Heart left ventricle (tissue), 16 donors: Measurements from ENCODE around the gene OR5D14. TPM values are rescaled to one million over a fixed set of nuclear protein-coding genes. Genes with fewer than 3 reads are reported as not detected.

ENCODE experiments used
- ATAC-seq, 4 donors: fragments of 200-7000 bp; cut with Tn5 transposase; one replicate each; pipeline ENCODE4 v1.9.1; 2020 to 2022; ENCODE audit warnings: moderate library complexity in 4 of 4, mild to moderate bottlenecking in 3 of 4, moderate number of reproducible peaks in 1 of 4
- DNase-seq, 5 donors: peaks; one replicate each; pipeline ENCODE4 v3.0.0-alpha.2; 2020
- H3K27ac ChIP-seq, 12 donors: fragments of 200-600 bp; sonication (generic) in 4 of 12; one replicate each; pipeline versions ENCODE4 v1.5.0 to v1.8.0; 2016 to 2022; ENCODE audit warnings: mild to moderate bottlenecking in 2 of 12
- H3K27me3 ChIP-seq, 9 donors: fragments of 200-600 bp; sonication (generic) in 2 of 9; one replicate each; pipeline versions ENCODE4 v1.5.1 to v1.8.0; 2016 to 2022; ENCODE audit warnings: mild to moderate bottlenecking in 3 of 9
- H3K36me3 ChIP-seq, 9 donors: fragments of 200-600 bp; sonication (generic) in 2 of 9; one replicate each; pipeline versions ENCODE4 v1.5.0 to v1.8.0; 2018 to 2022; ENCODE audit warnings: mild to moderate bottlenecking in 2 of 9
- H3K4me1 ChIP-seq, 12 donors: fragments of 200-600 bp; sonication (generic) in 4 of 12; one replicate each; pipeline versions ENCODE4 v1.5.0 to v1.8.0; 2016 to 2022; ENCODE audit warnings: mild to moderate bottlenecking in 3 of 12
- H3K4me3 ChIP-seq, 12 donors: fragments of 200-600 bp; sonication (generic) in 4 of 12; one replicate each; pipeline versions ENCODE4 v1.5.0 to v1.8.0; 2017 to 2022; ENCODE audit warnings: mild to moderate bottlenecking in 9 of 12, moderate library complexity in 4 of 12
- H3K9me3 ChIP-seq, 12 donors: fragments of 200-600 bp; sonication (generic) in 4 of 12; one replicate each; pipeline versions ENCODE4 v1.5.0 to v1.8.0; 2016 to 2022; ENCODE audit warnings: mild to moderate bottlenecking in 1 of 12
- POLR2A ChIP-seq, 2 donors: fragments of 450-650 bp; IDR thresholded peaks; one replicate each; pipeline ENCODE4 v1.6.1; 2017; ENCODE audit warnings: antibody characterized with exemption in 2 of 2, mild to moderate bottlenecking in 2 of 2, moderate library complexity in 2 of 2
- WGBS, 4 donors: extraction: QIAGEN DNeasy Blood & Tissue Kit in 2 of 4; methylation state at CpG; one replicate each; pipeline versions ENCODE4 v1.1.5 to v1.1.7; 2013 to 2018; 5-methylcytosine and 5-hydroxymethylcytosine counted together
- intact Hi-C, 10 donors: fragments of 100-400 bp; cut with DNase I; formaldehyde crosslinking; loops; one replicate each; pipeline versions ENCODE4 v1.11.1 to v1.14.2; 2022
- polyA plus RNA-seq, 2 donors: library from polyadenylated mRNA; stranded (reverse); fragments of 200-250 nt; gene quantifications; one replicate each; pipeline ENCODE4 v1.2.3, GENCODE V29; 2013
- total RNA-seq, 9 donors: library from RNA; depleted of rRNA in 2 of 9; stranded (reverse); fragments of >200 nt in 2 of 9; fragmentation: NEBNext Ultra II Directional in 3 of 9; extraction: Animal tissue kit (Norgen Biotek cat#: 25700) in 3 of 9; gene quantifications; one replicate each; pipeline versions ENCODE4 v1.1.0 to v1.2.4, GENCODE V29; 2016 to 2023
- TF ChIP-seq, protein P1 (sequence below), 12 donors: fragments of 200-600 bp; sonication (generic) in 4 of 12; IDR thresholded peaks; one replicate each; pipeline versions ENCODE4 v1.5.0 to v1.8.0; 2018 to 2022; ENCODE audit warnings: antibody characterized with exemption in 12 of 12, mild to moderate bottlenecking in 5 of 12
- donor health status: ischemic (EF 13 %, LVEDD 7.1; RV severe dilation, severe dysfunction).
- donor health status: healthy with polysubstance abuse.
- donor health status: DM: no; HTN: yes; CAD: no.
- donor health status: DM: no; HTN: no; CAD: no.
- donor health status: ischemic (EF 25% LVEDD 6.9; RV normal size, moderate dysfunction).
- donor health status: ischemic (EF 25% LVEDD 5.7; RV mildly dilated, moderate dysfunction).
- donor health status: healthy.
- donor health status: DM: yes; HTN: yes; CAD: no.
- donor health status: ischemic (EF 35%, LVEDD 5.7; RV mildly dilated, moderate dysfunction).
- donor health status: nonischemic (EF 11% LVEDD 7.7; RV severe dilation, severe dysfunction).
- donor health status: DM: yes; HTN: yes; CAD: no.
- donor health status: PGD.
- donor health status: ischemic (EF 29% LVEDD 5.4; RV normal size, mild dysfunction).
- donor health status: nonischemic (EF 23%, LVEDD 6.1; RV moderate dilation, normal function).

The OR5D14 gene
- total and polyA plus RNA-seq, 11 donors = not detected

DNA sequence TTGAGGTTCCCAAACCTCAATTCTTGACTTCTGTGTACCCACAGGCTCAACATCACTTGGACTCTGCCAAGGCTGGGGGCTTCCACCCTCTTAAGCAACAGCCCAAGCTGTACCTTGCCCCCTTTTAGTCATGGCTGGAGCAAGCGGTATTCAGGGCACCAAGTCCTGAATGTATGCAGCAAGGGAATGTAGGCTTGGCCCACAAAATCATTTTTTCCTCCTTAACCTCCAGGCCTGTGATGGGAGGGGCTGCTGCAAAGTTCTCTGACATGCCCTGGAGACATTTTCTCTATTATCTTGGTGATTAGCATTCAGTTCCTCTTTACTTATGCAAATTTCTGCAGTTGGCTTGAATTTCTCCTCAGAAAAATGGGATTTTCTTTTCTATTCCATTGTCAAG, 10.9 kb downstream of the OR5D14 start:
- no peak for DNase-seq
- 71 to 91% (median 80%) methylated on average over 1 of the region's 1 CpG for WGBS, 4 donors
- Histone ChIP-seq H3K4me3 (no peak overlapping the region), H3K36me3 (no peaks in the 10 kb centered on the region), H3K4me1 (no peaks in the 10 kb centered on the region), H3K9me3 (peaks cover 0 to 23% (median 0%) of the 10 kb centered on the region in 12 donors), H3K27ac (no peak overlapping the region), H3K27me3 (no peaks in the 10 kb centered on the region)
- TF ChIP-seq, protein P1, sequence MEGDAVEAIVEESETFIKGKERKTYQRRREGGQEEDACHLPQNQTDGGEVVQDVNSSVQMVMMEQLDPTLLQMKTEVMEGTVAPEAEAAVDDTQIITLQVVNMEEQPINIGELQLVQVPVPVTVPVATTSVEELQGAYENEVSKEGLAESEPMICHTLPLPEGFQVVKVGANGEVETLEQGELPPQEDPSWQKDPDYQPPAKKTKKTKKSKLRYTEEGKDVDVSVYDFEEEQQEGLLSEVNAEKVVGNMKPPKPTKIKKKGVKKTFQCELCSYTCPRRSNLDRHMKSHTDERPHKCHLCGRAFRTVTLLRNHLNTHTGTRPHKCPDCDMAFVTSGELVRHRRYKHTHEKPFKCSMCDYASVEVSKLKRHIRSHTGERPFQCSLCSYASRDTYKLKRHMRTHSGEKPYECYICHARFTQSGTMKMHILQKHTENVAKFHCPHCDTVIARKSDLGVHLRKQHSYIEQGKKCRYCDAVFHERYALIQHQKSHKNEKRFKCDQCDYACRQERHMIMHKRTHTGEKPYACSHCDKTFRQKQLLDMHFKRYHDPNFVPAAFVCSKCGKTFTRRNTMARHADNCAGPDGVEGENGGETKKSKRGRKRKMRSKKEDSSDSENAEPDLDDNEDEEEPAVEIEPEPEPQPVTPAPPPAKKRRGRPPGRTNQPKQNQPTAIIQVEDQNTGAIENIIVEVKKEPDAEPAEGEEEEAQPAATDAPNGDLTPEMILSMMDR (IDR thresholded peaks at IDR 0.05) = no peak
- no peak for TF ChIP-seq POLR2A (IDR thresholded peaks at IDR 0.05)
- intact Hi-C loops = no loop called here
- ATAC-seq = no peak

DNA sequence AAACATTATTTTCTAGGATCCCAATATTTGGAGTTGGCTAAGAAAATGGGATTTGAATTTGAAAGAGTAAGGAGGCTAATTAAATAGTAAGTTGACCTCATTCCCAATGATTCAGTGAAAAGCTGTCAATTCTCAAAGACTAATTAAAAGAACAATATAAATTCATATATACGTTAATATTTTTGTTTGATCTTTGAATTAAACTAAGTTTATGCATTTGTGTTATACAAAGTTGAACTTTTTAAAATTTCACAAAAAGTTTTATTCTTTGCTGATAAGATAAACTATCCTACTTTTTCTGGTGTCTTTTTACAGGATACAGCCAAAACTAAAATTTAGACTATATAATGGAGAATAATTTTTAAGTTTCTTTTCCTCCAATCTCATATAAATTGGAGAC, 15.7 kb downstream of the OR5D14 start, which contains the start of gene OR5L1:
TSS of gene OR5L1 (plus strand) at position 301 of the 400 bp plus-strand sequence. CDS start 100 bp downstream, outside the sequence.
- no peak for TF ChIP-seq POLR2A (IDR thresholded peaks at IDR 0.05)
- TF ChIP-seq, protein P1 (IDR thresholded peaks at IDR 0.05) = no peak
- no peak for DNase-seq
- no peak for ATAC-seq
- peaks cover 0 to 9% (median 0%) of the 10 kb centered on the region in 12 donors for H3K9me3 ChIP-seq
- H3K4me1 ChIP-seq = no peaks in the 10 kb centered on the region
- H3K27ac ChIP-seq = no peak within 1 kb of the TSS
- intact Hi-C loops = no loop called here
- H3K27me3 ChIP-seq = no peaks in the 10 kb centered on the region
- WGBS, 4 donors = 41 to 89% (median 86%) methylated on average over 1 of the region's 1 CpG
- H3K4me3 ChIP-seq = no peak within 1 kb of the TSS
- no peaks in the 10 kb centered on the region for H3K36me3 ChIP-seq

DNA sequence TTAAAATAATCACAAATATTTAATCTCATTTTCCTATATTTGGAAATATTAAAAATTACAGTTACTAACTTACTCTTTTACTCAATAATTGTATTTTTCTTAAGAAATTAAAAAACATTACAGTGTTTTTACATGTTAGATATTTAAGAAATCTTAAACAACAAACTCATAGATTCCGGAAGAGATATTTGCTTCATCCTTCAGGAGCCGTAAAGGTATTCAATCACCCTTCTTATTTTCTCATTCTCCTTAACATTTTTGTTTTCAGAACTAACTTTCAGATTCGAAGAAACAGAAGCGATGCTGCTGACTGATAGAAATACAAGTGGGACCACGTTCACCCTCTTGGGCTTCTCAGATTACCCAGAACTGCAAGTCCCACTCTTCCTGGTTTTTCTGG, 24.0 kb downstream of the OR5D14 start, which contains the start of gene OR5D18:
TSS of gene OR5D18 (plus strand) at position 301 of the 400 bp plus-strand sequence. CDS start at position 301, 0 bp downstream.
- Histone ChIP-seq H3K9me3 (no peaks in the 10 kb centered on the region), H3K4me1 (no peaks in the 10 kb centered on the region), H3K36me3 (no peaks in the 10 kb centered on the region), H3K27me3 (no peaks in the 10 kb centered on the region), H3K4me3 (no peak within 1 kb of the TSS), H3K27ac (no peak within 1 kb of the TSS)
- intact Hi-C loops = no loop called here
- DNase-seq (no peak), ATAC-seq (no peak)
- TF ChIP-seq POLR2A (IDR thresholded peaks at IDR 0.05) = no peak
- TF ChIP-seq, protein P1 (IDR thresholded peaks at IDR 0.05) = no peak
- 75 to 79% (median 77%) methylated on average over 5 of the region's 5 CpGs for WGBS, 4 donors

DNA sequence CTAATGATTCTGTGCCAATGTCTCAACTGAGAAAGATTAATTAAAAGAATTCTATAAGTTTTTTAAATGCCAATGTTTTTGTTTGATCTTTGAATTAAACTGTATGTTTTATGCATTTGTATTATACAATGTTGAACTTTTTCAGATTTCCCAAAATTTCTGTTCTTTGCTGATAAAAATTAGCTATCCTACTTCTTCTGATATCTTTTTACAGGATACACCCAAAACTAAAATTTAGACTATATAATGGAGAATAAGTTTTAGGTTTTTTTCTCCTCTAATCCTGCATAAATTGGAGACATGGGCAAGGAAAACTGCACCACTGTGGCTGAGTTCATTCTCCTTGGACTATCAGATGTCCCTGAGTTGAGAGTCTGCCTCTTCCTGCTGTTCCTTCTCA, 31.6 kb downstream of the OR5D14 start, which contains the start of gene OR5L2:
TSS of gene OR5L2 (plus strand) at position 301 of the 400 bp plus-strand sequence. CDS start at position 301, 0 bp downstream.
- Histone ChIP-seq H3K36me3 (no peaks in the 10 kb centered on the region), H3K4me3 (no peak within 1 kb of the TSS), H3K4me1 (no peaks in the 10 kb centered on the region), H3K27ac (no peak within 1 kb of the TSS), H3K9me3 (no peaks in the 10 kb centered on the region), H3K27me3 (no peaks in the 10 kb centered on the region)
- ATAC-seq = no peak
- TF ChIP-seq, protein P1 (IDR thresholded peaks at IDR 0.05) = no peak
- TF ChIP-seq POLR2A (IDR thresholded peaks at IDR 0.05) = no peak
- intact Hi-C loops = no loop called here
- no peak for DNase-seq
